ENCODE measurements around the gene USP25.

The USP25 gene

GRCh38 chr21:15692711-15693110 lies 37.1 kb upstream of the USP25 start:
- Histone ChIP-seq H3K4me3 (ENCODE audit: low read length) (no peak overlapping the region), H3K36me3 (replicated peaks; ENCODE audit: low read depth, low read length) (no peaks in the 10 kb centered on the region), H3K9ac (ENCODE audit: low read length) (no peak overlapping the region), H2AFZ (ENCODE audit: low read depth, low read length) (no peak overlapping the region), H3K4me2 (ENCODE audit: low read length) (no peak overlapping the region), H3K79me2 (ENCODE audit: low read length) (no peaks in the 10 kb centered on the region), H3K27me3 (ENCODE audit: low read depth, low read length) (no peaks in the 10 kb centered on the region), H3K4me1 (ENCODE audit: low read length) (peaks cover 5% of the 10 kb centered on the region; the same call in 1 of the 2 replicates), H4K20me1 (ENCODE audit: insufficient read depth, low read length) (no peaks in the 10 kb centered on the region), H3K27ac (ENCODE audit: low read length) (no peak overlapping the region), H3K9me3 (ENCODE audit: insufficient read depth, low read length) (no peaks in the 10 kb centered on the region)
- TF ChIP-seq EZH2phosphoT487 (IDR thresholded peaks at IDR 0.05; ENCODE audit: low read depth) = no peak
- TF ChIP-seq CTCF (IDR thresholded peaks at IDR 0.05; ENCODE audit: low read depth, low read length) = no peak

- no peaks in the 10 kb centered on the region for H3K79me2 ChIP-seq (ENCODE audit: low read length)
Measured at GRCh38 chr21:15695241-15695640, 34.5 kb upstream of the USP25 start.

GRCh38 chr21:15701830-15702229 lies 28.0 kb upstream of the USP25 start:
- H3K27ac ChIP-seq (ENCODE audit: low read length) = no peak overlapping the region
- no peak overlapping the region for H3K4me3 ChIP-seq (ENCODE audit: low read length)
- H3K36me3 ChIP-seq (replicated peaks; ENCODE audit: low read depth, low read length) = no peaks in the 10 kb centered on the region
- H3K27me3 ChIP-seq (ENCODE audit: low read depth, low read length) = no peaks in the 10 kb centered on the region
- no peak overlapping the region for H3K9ac ChIP-seq (ENCODE audit: low read length)
- H3K79me2 ChIP-seq (ENCODE audit: low read length) = no peaks in the 10 kb centered on the region
- H3K9me3 ChIP-seq (ENCODE audit: insufficient read depth, low read length) = no peaks in the 10 kb centered on the region
- H3K4me1 ChIP-seq (ENCODE audit: low read length) = peaks cover 3% of the 10 kb centered on the region; the same call in 1 of the 2 replicates
- H2AFZ ChIP-seq (ENCODE audit: low read depth, low read length) = no peak overlapping the region
- H3K4me2 ChIP-seq (ENCODE audit: low read length) = no peak overlapping the region
- no peaks in the 10 kb centered on the region for H4K20me1 ChIP-seq (ENCODE audit: insufficient read depth, low read length)
- TF ChIP-seq EZH2phosphoT487 (IDR thresholded peaks at IDR 0.05; ENCODE audit: low read depth) (no peak), CTCF (IDR thresholded peaks at IDR 0.05; ENCODE audit: low read depth, low read length) (no peak)

More at GRCh38 chr21:15695241-15695640, 34.5 kb upstream of the USP25 start:
- Histone ChIP-seq H3K9ac (ENCODE audit: low read length) (no peak overlapping the region), H3K36me3 (replicated peaks; ENCODE audit: low read depth, low read length) (no peaks in the 10 kb centered on the region), H3K4me1 (ENCODE audit: low read length) (no peaks in the 10 kb centered on the region), H2AFZ (ENCODE audit: low read depth, low read length) (no peak overlapping the region), H3K4me2 (ENCODE audit: low read length) (no peak overlapping the region), H3K9me3 (ENCODE audit: insufficient read depth, low read length) (no peaks in the 10 kb centered on the region), H3K27ac (ENCODE audit: low read length) (no peak overlapping the region), H3K27me3 (ENCODE audit: low read depth, low read length) (no peaks in the 10 kb centered on the region), H3K4me3 (ENCODE audit: low read length) (no peak overlapping the region), H4K20me1 (ENCODE audit: insufficient read depth, low read length) (no peaks in the 10 kb centered on the region)
- TF ChIP-seq EZH2phosphoT487 (IDR thresholded peaks at IDR 0.05; ENCODE audit: low read depth) = no peak
- TF ChIP-seq CTCF (IDR thresholded peaks at IDR 0.05; ENCODE audit: low read depth, low read length) = no peak

GRCh38 chr21:15703932-15704331 lies 25.9 kb upstream of the USP25 start:
- Histone ChIP-seq H3K27me3 (ENCODE audit: low read depth, low read length) (no peaks in the 10 kb centered on the region), H3K36me3 (replicated peaks; ENCODE audit: low read depth, low read length) (no peaks in the 10 kb centered on the region), H3K4me3 (ENCODE audit: low read length) (no peak overlapping the region), H2AFZ (ENCODE audit: low read depth, low read length) (no peak overlapping the region), H3K4me2 (ENCODE audit: low read length) (no peak overlapping the region), H3K79me2 (ENCODE audit: low read length) (no peaks in the 10 kb centered on the region), H3K9me3 (ENCODE audit: insufficient read depth, low read length) (no peaks in the 10 kb centered on the region), H3K27ac (ENCODE audit: low read length) (no peak overlapping the region), H3K9ac (ENCODE audit: low read length) (no peak overlapping the region), H3K4me1 (ENCODE audit: low read length) (peaks cover 3% of the 10 kb centered on the region; the same call in 1 of the 2 replicates), H4K20me1 (ENCODE audit: insufficient read depth, low read length) (no peaks in the 10 kb centered on the region)
- TF ChIP-seq EZH2phosphoT487 (IDR thresholded peaks at IDR 0.05; ENCODE audit: low read depth) (no peak), CTCF (IDR thresholded peaks at IDR 0.05; ENCODE audit: low read depth, low read length) (no peak)

All from OCI-LY3 (cell line).